Hepatocyte (in vitro differentiated cells): ENCODE data around the gene MCF2L.

Experiments
- EZH2 ChIP-seq: fragments of 200-600 bp; sonication (generic); IDR thresholded peaks from 2 replicates; pipeline ENCODE4 v1.6.1; 2016; ENCODE audit warnings: antibody characterized with exemption, mild to moderate bottlenecking, borderline replicate concordance
- EZH2phosphoT487 ChIP-seq: fragments of 200-600 bp; sonication (generic); IDR thresholded peaks from one replicate; pipeline ENCODE4 v1.6.1; 2018; ENCODE audit warnings: antibody characterized with exemption, mild to moderate bottlenecking, low read depth, moderate library complexity; ENCODE audit not compliant: unreplicated experiment, severe bottlenecking
- TF ChIP-seq, protein P1 (sequence below): fragments of 200-600 bp; sonication (generic); IDR thresholded peaks from 2 replicates; pipeline ENCODE4 v1.5.1; 2016; ENCODE audit warnings: antibody characterized with exemption, mild to moderate bottlenecking; ENCODE audit not compliant: poor library complexity

DNA sequence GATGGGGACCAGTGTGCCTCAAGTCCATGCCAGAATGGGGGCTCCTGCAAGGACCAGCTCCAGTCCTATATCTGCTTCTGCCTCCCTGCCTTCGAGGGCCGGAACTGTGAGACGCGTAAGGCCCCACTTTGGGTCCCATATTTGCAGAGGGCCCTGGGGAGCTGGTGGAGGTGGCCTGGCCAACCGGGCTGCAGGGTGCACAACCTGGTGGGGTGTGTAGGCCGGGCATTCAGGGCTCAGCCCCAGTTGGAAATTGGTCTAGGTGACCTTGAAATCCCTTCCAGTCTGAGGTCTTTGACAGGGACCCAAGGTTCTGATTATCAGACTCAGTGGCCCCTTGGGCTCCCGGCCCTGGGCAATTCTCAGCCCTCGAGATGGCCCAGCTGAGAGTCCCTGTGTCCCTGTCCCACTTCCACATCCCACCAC, 144.8 kb downstream of the MCF2L start:
- TF ChIP-seq, protein P1, sequence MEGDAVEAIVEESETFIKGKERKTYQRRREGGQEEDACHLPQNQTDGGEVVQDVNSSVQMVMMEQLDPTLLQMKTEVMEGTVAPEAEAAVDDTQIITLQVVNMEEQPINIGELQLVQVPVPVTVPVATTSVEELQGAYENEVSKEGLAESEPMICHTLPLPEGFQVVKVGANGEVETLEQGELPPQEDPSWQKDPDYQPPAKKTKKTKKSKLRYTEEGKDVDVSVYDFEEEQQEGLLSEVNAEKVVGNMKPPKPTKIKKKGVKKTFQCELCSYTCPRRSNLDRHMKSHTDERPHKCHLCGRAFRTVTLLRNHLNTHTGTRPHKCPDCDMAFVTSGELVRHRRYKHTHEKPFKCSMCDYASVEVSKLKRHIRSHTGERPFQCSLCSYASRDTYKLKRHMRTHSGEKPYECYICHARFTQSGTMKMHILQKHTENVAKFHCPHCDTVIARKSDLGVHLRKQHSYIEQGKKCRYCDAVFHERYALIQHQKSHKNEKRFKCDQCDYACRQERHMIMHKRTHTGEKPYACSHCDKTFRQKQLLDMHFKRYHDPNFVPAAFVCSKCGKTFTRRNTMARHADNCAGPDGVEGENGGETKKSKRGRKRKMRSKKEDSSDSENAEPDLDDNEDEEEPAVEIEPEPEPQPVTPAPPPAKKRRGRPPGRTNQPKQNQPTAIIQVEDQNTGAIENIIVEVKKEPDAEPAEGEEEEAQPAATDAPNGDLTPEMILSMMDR = no peak
- TF ChIP-seq EZH2 (no peak), EZH2phosphoT487 (no peak)
